ENCODE results near the gene AHSP. TPM values are rescaled to one million over a fixed set of nuclear protein-coding genes. Genes with fewer than 3 reads are reported as not detected.

Gene AHSP
- total RNA-seq, 2 experiments from 2014 or later = not detected

- peaks cover 7% of the 10 kb centered on the region for H3K36me3 Mint-ChIP-seq (ENCODE audit: low read depth)
- peak overlapping the region; percentile 98 for H3K27ac Mint-ChIP-seq
- TF ChIP-seq CTCF (IDR thresholded peaks at IDR 0.05) = no peak
- ChIA-PET POLR2A (interaction anchor here (0.7 to 3.0 kb wide), 12 partner anchors 10 to 368 kb away, joined by 3 to 17 read pairs (median 4); partner anchors contain the start of genes ARMC5 and ZNF267), CTCF (interaction anchor here (1.3 to 2.9 kb wide), 3 partner anchors 49 to 349 kb away, joined by 4 to 12 read pairs (median 4); partner anchors contain the start of gene ARMC5)
- no peak for ATAC-seq
- peaks cover 45% of the 10 kb centered on the region for H3K4me1 Mint-ChIP-seq (ENCODE audit: low read depth)
- H3K9me3 Mint-ChIP-seq = peaks cover 2% of the 10 kb centered on the region
- H3K27me3 Mint-ChIP-seq = no peaks in the 10 kb centered on the region
- peak overlapping the region; percentile 98 for H3K4me3 Mint-ChIP-seq
- intact Hi-C loops (cut with micrococcal nuclease) = loop anchor here (10.0 kb wide), 1 partner anchor 206 kb away; a partner anchor contains a TSS
- DNase-seq = no peak
Measured at GRCh38 chr16:31508706-31509195, 18.9 kb upstream of the AHSP start.

- Mint-ChIP-seq H3K4me1 (ENCODE audit: low read depth) (peaks cover 15% of the 10 kb centered on the region), H3K27me3 (no peaks in the 10 kb centered on the region), H3K36me3 (ENCODE audit: low read depth) (peaks cover 2% of the 10 kb centered on the region), H3K27ac (no peak overlapping the region), H3K9me3 (peaks cover 8% of the 10 kb centered on the region), H3K4me3 (no peak overlapping the region)
- ChIA-PET POLR2A (no interaction called here), CTCF (no interaction called here)
- no peak for ATAC-seq
- no peak for TF ChIP-seq CTCF (IDR thresholded peaks at IDR 0.05)
- no peak for DNase-seq
- intact Hi-C loops (cut with micrococcal nuclease) = no loop called here
Measured at GRCh38 chr16:31513126-31513525, 14.6 kb upstream of the AHSP start.

- no peak for TF ChIP-seq CTCF (IDR thresholded peaks at IDR 0.05)
- CTCF ChIA-PET = no interaction called here
- no peak for ATAC-seq
- Mint-ChIP-seq H3K4me1 (ENCODE audit: low read depth) (peaks cover 13% of the 10 kb centered on the region), H3K4me3 (no peak overlapping the region), H3K27ac (no peak overlapping the region), H3K9me3 (peaks cover 8% of the 10 kb centered on the region), H3K27me3 (no peaks in the 10 kb centered on the region), H3K36me3 (ENCODE audit: low read depth) (peaks cover 2% of the 10 kb centered on the region)
- POLR2A ChIA-PET = no interaction called here
- intact Hi-C loops (cut with micrococcal nuclease) = no loop called here
- DNase-seq = no peak
Measured at GRCh38 chr16:31513884-31514283, 13.8 kb upstream of the AHSP start.

GRCh38 chr16:31517800-31518402 lies 9.8 kb upstream of the AHSP start:
- Mint-ChIP-seq H3K36me3 (ENCODE audit: low read depth) (no peaks in the 10 kb centered on the region), H3K9me3 (peaks cover 6% of the 10 kb centered on the region), H3K27me3 (no peaks in the 10 kb centered on the region), H3K27ac (no peak overlapping the region), H3K4me1 (ENCODE audit: low read depth) (no peaks in the 10 kb centered on the region), H3K4me3 (no peak overlapping the region)
- CTCF ChIA-PET = no interaction called here
- ATAC-seq (no peak), DNase-seq (no peak)
- intact Hi-C loops (cut with micrococcal nuclease) = no loop called here
- POLR2A ChIA-PET = no interaction called here
- TF ChIP-seq CTCF (IDR thresholded peaks at IDR 0.05) = no peak

- H3K9me3 Mint-ChIP-seq = peaks cover 6% of the 10 kb centered on the region
- DNase-seq (no peak), ATAC-seq (no peak)
- no peak overlapping the region for H3K27ac Mint-ChIP-seq
- no peaks in the 10 kb centered on the region for H3K27me3 Mint-ChIP-seq
- ChIA-PET CTCF (no interaction called here), POLR2A (interaction anchor here (0.8 kb wide), 1 partner anchor 9 kb away, joined by 3 read pairs; no protein-coding TSS in a partner anchor)
- no peaks in the 10 kb centered on the region for H3K4me1 Mint-ChIP-seq (ENCODE audit: low read depth)
- no peak overlapping the region for H3K4me3 Mint-ChIP-seq
- intact Hi-C loops (cut with micrococcal nuclease) = no loop called here
- no peak for TF ChIP-seq CTCF (IDR thresholded peaks at IDR 0.05)
- no peaks in the 10 kb centered on the region for H3K36me3 Mint-ChIP-seq (ENCODE audit: low read depth)
Measured at GRCh38 chr16:31519759-31520431, 7.8 kb upstream of the AHSP start.
